Esophagus muscularis mucosa (tissue), 4 donors: Measurements from ENCODE around the gene PTPRN2.

Experiments
- EP300 ChIP-seq: sonication (generic); formaldehyde crosslinking; IDR thresholded peaks from one replicate; pipeline ENCODE4 v1.6.1; 2017; ENCODE audit warnings: antibody characterized with exemption
- POLR2A ChIP-seq: fragments of 450-650 bp; IDR thresholded peaks from one replicate; pipeline ENCODE4 v1.6.1; 2017; ENCODE audit warnings: antibody characterized with exemption, moderate library complexity, mild to moderate bottlenecking, low read depth
- TF ChIP-seq, protein P1 (sequence below), 3 experiments: fragments of 200-600 bp in 2 of 3; fragments of 450-650 bp in 1 of 3; sonication (generic) in 2 of 3; IDR thresholded peaks; one replicate each; pipeline ENCODE4 v1.5.1; 2017 to 2019; ENCODE audit warnings: antibody characterized with exemption in 3 of 3, mild to moderate bottlenecking in 2 of 3, moderate library complexity in 1 of 3

DNA sequence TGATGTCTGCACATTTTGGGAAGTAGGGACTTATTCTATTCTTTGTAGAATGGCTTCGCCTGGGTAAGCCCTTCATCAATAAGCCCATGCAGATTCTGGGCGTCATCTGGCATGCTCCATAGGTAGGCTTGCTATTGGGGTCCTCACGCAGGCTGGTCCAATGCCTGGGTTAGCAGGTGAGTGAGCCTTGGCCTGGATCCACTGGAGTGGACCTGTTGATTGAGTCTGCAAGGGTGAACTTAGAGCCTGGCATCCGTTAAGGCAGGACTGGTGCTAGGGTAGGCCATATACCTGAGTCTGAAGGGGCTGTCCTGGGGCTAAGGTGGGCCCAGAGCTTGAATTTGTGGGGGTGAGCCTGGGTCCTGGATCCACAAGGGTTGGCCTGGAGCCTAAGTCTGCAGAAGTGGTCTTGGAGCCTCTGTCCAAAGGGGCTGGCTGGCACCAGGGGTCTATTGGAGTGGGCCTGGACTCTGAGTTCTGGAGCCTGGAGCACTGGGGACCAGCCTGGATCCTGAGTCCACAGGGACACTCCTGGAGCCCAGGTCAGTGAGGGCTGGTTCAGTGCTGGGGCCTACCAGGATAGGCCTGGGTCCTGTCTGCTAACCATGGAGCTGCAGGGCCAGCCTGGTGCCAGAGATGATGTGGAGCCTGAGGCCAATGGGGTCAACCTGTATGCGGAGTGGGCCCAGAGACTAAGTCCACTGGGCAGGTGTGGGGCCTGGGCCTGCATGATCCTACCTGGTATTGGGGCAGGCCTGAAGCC lies 297.7 kb downstream of the PTPRN2 start:
- TF ChIP-seq, protein P1, sequence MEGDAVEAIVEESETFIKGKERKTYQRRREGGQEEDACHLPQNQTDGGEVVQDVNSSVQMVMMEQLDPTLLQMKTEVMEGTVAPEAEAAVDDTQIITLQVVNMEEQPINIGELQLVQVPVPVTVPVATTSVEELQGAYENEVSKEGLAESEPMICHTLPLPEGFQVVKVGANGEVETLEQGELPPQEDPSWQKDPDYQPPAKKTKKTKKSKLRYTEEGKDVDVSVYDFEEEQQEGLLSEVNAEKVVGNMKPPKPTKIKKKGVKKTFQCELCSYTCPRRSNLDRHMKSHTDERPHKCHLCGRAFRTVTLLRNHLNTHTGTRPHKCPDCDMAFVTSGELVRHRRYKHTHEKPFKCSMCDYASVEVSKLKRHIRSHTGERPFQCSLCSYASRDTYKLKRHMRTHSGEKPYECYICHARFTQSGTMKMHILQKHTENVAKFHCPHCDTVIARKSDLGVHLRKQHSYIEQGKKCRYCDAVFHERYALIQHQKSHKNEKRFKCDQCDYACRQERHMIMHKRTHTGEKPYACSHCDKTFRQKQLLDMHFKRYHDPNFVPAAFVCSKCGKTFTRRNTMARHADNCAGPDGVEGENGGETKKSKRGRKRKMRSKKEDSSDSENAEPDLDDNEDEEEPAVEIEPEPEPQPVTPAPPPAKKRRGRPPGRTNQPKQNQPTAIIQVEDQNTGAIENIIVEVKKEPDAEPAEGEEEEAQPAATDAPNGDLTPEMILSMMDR (IDR thresholded peaks at IDR 0.05) = no peak
- no peak for TF ChIP-seq POLR2A
- no peak for TF ChIP-seq EP300
